CD4-positive, alpha-beta memory T cell (primary cell): ENCODE measurements around the gene TPSG1. TPM values are rescaled to one million over a fixed set of nuclear protein-coding genes. Genes with fewer than 3 reads are reported as not detected.

Experiments used
- CTCF ChIA-PET: fragments of 350-600 bp; sonication (Branson Sonifier 250); formaldehyde crosslinking; loops from one replicate; lab custom pipeline; 2021; ENCODE audit warnings: inconsistent platforms; ENCODE audit not compliant: partially characterized antibody; lab: Charles Lee
- POLR2A ChIA-PET: fragments of 350-600 bp; sonication (Branson Sonifier 250); formaldehyde crosslinking; loops from one replicate; lab custom pipeline; 2021; ENCODE audit not compliant: partially characterized antibody; lab: Charles Lee
- DNase-seq, 5 donors: peaks; one replicate each; pipeline versions ENCODE4 v3.0.0 to v3.0.0-alpha.2; 2020 to 2022; ENCODE audit warnings: mixed read lengths in 1 of 5
- H3K27ac ChIP-seq: one replicate; pipeline ENCODE4 v1.7.0; 2013; ENCODE audit warnings: low read depth, low read length
- H3K27me3 ChIP-seq: 2 replicates; pipeline ENCODE4 v1.7.0; 2013; ENCODE audit warnings: mild to moderate bottlenecking, low read length, moderate library complexity; ENCODE audit not compliant: insufficient read depth
- H3K36me3 ChIP-seq: 2 replicates; pipeline ENCODE4 v1.7.0; 2013; ENCODE audit warnings: mild to moderate bottlenecking, low read length, moderate library complexity; ENCODE audit not compliant: insufficient read depth
- H3K4me1 ChIP-seq: 2 replicates; pipeline ENCODE4 v1.7.0; 2013; ENCODE audit warnings: mild to moderate bottlenecking, low read length, moderate library complexity; ENCODE audit not compliant: insufficient read depth
- H3K4me3 ChIP-seq, 2 donors: one replicate each; pipeline ENCODE4 v1.7.0; 2013; ENCODE audit warnings: low read length in 2 of 2, mild to moderate bottlenecking in 1 of 2
- H3K9me3 ChIP-seq, 2 donors: one replicate each; pipeline ENCODE4 v1.7.0; 2013; ENCODE audit warnings: low read length in 2 of 2, control low read depth in 1 of 2; ENCODE audit not compliant: control insufficient read depth in 1 of 2
- H3K27ac Mint-ChIP-seq, 7 donors: one replicate each; pipeline ENCODE4 v1.8.0; 2020 to 2021; ENCODE audit warnings: mixed read lengths in 7 of 7, mild to moderate bottlenecking in 6 of 7, inconsistent platforms in 3 of 7, moderate library complexity in 3 of 7
- H3K27me3 Mint-ChIP-seq, 2 donors: one replicate each; pipeline ENCODE4 v1.8.0; 2020 to 2021; ENCODE audit warnings: mixed read lengths in 2 of 2
- H3K36me3 Mint-ChIP-seq, 2 donors: one replicate each; pipeline ENCODE4 v1.8.0; 2020 to 2021; ENCODE audit warnings: mixed read lengths in 2 of 2, inconsistent platforms in 1 of 2, mild to moderate bottlenecking in 1 of 2
- H3K4me1 Mint-ChIP-seq, 4 donors: one replicate each; pipeline ENCODE4 v1.8.0; 2020 to 2021; ENCODE audit warnings: mixed read lengths in 4 of 4, mild to moderate bottlenecking in 1 of 4
- H3K4me3 Mint-ChIP-seq, 8 donors: one replicate each; pipeline ENCODE4 v1.8.0; 2020 to 2021; ENCODE audit warnings: mixed read lengths in 8 of 8, mild to moderate bottlenecking in 7 of 8, moderate library complexity in 6 of 8, inconsistent platforms in 3 of 8
- H3K9me3 Mint-ChIP-seq, 8 donors: one replicate each; pipeline ENCODE4 v1.8.0; 2020 to 2021; ENCODE audit warnings: mixed read lengths in 8 of 8, mild to moderate bottlenecking in 5 of 8, inconsistent platforms in 3 of 8, moderate library complexity in 1 of 8
- intact Hi-C: fragments of 100-400 bp; cut with micrococcal nuclease; formaldehyde crosslinking; loops from one replicate; pipeline ENCODE4 v1.15.1; 2023
- polyA plus RNA-seq, 2 donors: library from polyadenylated mRNA; unstranded; fragments of 300-500 nt; fragmentation: Illumina TruSeq; gene quantifications; one replicate each; pipeline ENCODE4 v1.2.3, GENCODE V29; 2021
- total RNA-seq, 2 experiments: library from RNA; stranded (reverse); gene quantifications; one replicate each; pipeline ENCODE4 v1.2.3, GENCODE V29; 2021

Gene TPSG1
- total and polyA plus RNA-seq, 4 experiments from 2014 or later = not detected

DNA sequence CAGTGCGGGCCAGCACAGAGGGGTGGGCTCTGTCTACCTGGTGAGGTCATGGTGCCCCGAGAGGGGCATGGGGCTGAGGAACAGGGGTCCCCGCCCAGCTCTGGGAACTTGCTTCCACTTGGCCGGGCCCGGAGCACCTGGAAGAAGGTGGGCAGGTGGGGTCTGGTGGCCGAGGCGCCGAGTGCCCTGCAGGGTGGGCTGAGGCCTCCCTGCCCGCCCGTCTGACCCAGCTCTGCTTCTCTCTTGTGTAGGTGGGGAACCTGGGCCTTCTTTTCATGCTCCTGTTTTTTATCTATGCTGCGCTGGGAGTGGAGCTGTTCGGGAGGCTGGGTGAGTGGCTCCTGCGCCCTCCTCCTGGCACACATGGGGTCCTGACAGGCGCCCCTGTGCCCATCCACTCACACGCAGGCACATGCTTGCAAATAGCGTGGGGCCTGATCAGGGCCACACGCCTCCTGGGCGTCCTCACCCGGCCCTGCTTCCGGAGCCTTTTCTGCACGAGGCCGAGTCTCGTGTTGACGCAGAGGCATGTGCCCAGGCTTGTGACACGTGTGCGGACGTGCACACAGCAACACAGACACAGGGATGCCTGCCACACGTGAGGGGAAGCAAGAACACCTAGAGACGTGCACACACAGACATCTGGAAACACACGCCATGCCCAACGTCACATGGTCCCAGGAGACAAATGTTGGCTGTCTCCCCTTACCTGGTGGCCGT is 8.2 kb downstream of the TPSG1 start:
- Histone ChIP-seq H3K4me3 (no peak overlapping the region), H3K27me3 (no peaks in the 10 kb centered on the region), H3K4me1 (no peaks in the 10 kb centered on the region), H3K9me3 (no peaks in the 10 kb centered on the region), H3K36me3 (no peaks in the 10 kb centered on the region), H3K27ac (no peak overlapping the region)
- no peaks in the 10 kb centered on the region for H3K36me3 Mint-ChIP-seq
- POLR2A ChIA-PET = no interaction called here
- no peak for DNase-seq
- H3K4me1 Mint-ChIP-seq = no peaks in the 10 kb centered on the region
- intact Hi-C loops = no loop called here
- CTCF ChIA-PET = no interaction called here
- no peak overlapping the region for H3K4me3 Mint-ChIP-seq
- no peak overlapping the region for H3K27ac Mint-ChIP-seq
- no peaks in the 10 kb centered on the region for H3K9me3 Mint-ChIP-seq
- H3K27me3 Mint-ChIP-seq = peaks cover 1 to 3% of the 10 kb centered on the region in 2 donors

- intact Hi-C loops = no loop called here
- Mint-ChIP-seq H3K4me3 (no peak overlapping the region), H3K27me3 (peaks cover 0 to 1% of the 10 kb centered on the region in 2 donors), H3K9me3 (no peaks in the 10 kb centered on the region), H3K36me3 (no peaks in the 10 kb centered on the region), H3K4me1 (no peaks in the 10 kb centered on the region), H3K27ac (no peak overlapping the region)
- CTCF ChIA-PET = no interaction called here
- no peak for DNase-seq
- Histone ChIP-seq H3K4me3 (no peak overlapping the region), H3K27ac (no peak overlapping the region), H3K4me1 (no peaks in the 10 kb centered on the region), H3K9me3 (no peaks in the 10 kb centered on the region), H3K36me3 (no peaks in the 10 kb centered on the region), H3K27me3 (no peaks in the 10 kb centered on the region)
- POLR2A ChIA-PET = no interaction called here
These were observed 8.8 kb downstream of the TPSG1 start for GRCh38 chr16:1216296-1216619.

DNA sequence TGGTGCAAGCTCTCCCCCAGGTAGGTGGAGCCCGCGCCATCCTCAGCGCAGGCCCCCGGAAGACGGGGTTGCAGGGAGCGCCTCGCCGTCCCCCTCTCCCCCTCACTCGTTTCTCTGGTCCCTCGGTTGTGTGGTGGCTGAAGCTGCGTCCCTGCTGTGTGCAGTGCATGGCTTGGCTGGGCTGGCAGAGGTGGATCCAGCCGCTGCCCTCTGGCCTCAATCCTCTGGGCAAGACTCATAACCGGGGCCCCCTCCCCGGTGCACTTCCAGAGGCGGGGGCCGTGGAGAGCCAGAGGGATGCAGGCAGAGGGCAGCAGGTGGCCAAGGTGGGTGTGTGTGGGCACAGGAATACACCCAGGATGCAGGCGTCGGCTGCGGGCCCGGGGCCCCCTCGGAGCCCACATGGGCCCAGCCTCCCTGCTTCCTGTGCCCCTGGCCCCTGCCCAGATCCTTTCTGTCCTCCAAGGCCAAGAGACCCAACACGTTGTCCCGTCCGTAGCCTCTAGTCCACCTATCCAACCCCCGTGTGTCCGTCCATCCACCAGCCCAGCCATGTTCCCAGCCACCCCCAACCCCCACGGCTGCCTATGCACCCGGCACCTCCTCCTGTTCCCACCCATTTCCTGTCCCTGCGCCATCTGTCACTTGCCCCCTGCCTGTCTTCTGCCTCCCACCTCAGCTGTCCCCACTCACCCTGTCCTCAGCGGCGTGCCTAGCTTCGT is 9.3 kb downstream of the TPSG1 start:
- Histone ChIP-seq H3K4me3 (no peak overlapping the region), H3K27ac (no peak overlapping the region), H3K4me1 (no peaks in the 10 kb centered on the region), H3K27me3 (no peaks in the 10 kb centered on the region), H3K9me3 (no peaks in the 10 kb centered on the region), H3K36me3 (no peaks in the 10 kb centered on the region)
- H3K9me3 Mint-ChIP-seq = no peaks in the 10 kb centered on the region
- no peaks in the 10 kb centered on the region for H3K36me3 Mint-ChIP-seq
- CTCF ChIA-PET = no interaction called here
- POLR2A ChIA-PET = no interaction called here
- H3K27ac Mint-ChIP-seq = no peak overlapping the region
- no peaks in the 10 kb centered on the region for H3K4me1 Mint-ChIP-seq
- no peak for DNase-seq
- intact Hi-C loops = no loop called here
- peaks cover 0 to 1% of the 10 kb centered on the region in 2 donors for H3K27me3 Mint-ChIP-seq
- H3K4me3 Mint-ChIP-seq = no peak overlapping the region

DNA sequence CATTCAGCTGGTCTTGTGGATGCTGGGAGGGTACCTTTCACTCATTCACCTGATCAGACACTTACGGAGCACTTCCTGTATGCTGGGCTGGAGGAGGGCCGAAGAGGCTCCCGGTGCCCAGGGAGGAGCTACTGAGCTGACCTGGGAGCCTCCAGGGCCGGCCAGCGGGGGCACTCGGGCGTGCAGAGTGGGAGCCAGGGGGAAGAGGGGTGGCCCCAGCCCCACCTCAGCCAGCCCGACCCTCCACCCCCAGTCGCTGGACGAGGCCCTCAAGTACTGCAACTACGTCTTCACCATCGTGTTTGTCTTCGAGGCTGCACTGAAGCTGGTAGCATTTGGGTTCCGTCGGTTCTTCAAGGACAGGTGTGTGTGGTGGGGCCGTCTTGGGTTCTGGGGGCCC is 10.3 kb downstream of the TPSG1 start:
- DNase-seq = no peak
- intact Hi-C loops = no loop called here

DNA sequence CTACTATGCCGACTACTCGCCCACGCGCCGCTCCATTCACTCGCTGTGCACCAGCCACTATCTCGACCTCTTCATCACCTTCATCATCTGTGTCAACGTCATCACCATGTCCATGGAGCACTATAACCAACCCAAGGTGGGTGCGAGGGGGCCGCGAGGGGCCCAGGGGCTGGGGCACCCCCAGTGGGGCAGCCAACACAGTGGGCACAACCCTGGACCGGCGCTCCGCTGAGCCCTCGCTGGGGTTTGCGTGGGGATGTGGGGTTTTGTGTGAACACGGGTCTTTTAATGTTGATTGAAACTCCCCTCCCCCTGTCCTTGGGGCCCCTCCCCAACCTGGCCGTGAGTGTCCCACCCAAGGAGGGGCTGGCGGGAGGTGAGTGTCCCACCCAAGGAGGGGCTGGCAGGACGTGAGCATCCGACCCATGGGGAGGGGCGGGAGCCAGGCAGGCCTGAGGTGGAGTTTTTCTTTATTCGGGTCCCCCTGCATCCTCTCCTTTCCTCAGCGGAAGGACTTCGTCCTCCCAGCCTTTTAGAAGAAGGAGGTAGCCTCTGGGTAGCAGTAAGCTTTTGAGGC is 11.2 kb downstream of the TPSG1 start:
- Histone ChIP-seq H3K4me1 (no peaks in the 10 kb centered on the region), H3K4me3 (no peak overlapping the region), H3K27ac (no peak overlapping the region), H3K9me3 (no peaks in the 10 kb centered on the region), H3K36me3 (no peaks in the 10 kb centered on the region), H3K27me3 (no peaks in the 10 kb centered on the region)
- DNase-seq = no peak
- ChIA-PET POLR2A (no interaction called here), CTCF (no interaction called here)
- Mint-ChIP-seq H3K27ac (no peak overlapping the region), H3K36me3 (no peaks in the 10 kb centered on the region), H3K4me1 (no peaks in the 10 kb centered on the region), H3K9me3 (no peaks in the 10 kb centered on the region), H3K27me3 (peaks cover 0 to 1% of the 10 kb centered on the region in 2 donors), H3K4me3 (peak overlapping the region in 1 of 8 donors; percentile 52)
- intact Hi-C loops = no loop called here

More for the DNA sequence above, 10.3 kb downstream of the TPSG1 start:
- Histone ChIP-seq H3K4me3 (no peak overlapping the region), H3K9me3 (no peaks in the 10 kb centered on the region), H3K27me3 (no peaks in the 10 kb centered on the region), H3K27ac (no peak overlapping the region), H3K36me3 (no peaks in the 10 kb centered on the region), H3K4me1 (no peaks in the 10 kb centered on the region)
- Mint-ChIP-seq H3K27ac (no peak overlapping the region), H3K4me3 (no peak overlapping the region), H3K36me3 (no peaks in the 10 kb centered on the region), H3K27me3 (peaks cover 0 to 1% of the 10 kb centered on the region in 2 donors), H3K9me3 (no peaks in the 10 kb centered on the region), H3K4me1 (no peaks in the 10 kb centered on the region)
- ChIA-PET POLR2A (no interaction called here), CTCF (no interaction called here)

DNA sequence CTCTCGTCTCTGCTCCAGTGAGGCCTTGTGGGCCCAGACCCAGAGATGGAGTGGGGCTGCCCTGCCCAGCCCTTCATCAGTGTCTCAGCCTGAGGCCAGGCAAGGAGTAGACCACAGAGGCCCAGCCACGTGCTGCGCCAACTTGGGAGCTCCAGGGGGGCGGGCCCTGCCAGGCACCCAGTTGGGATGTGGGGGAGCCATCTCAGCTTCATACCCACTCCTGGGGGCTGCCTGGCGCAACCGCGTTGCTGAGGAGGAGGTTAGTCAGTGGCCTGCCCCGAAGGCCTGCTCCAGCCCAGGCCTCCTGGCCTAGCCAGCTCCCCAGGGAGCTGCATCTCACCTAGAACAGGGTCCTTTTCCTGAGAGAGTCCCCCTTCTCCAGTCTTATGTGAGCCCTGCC is 11.8 kb downstream of the TPSG1 start:
- Histone ChIP-seq H3K36me3 (no peaks in the 10 kb centered on the region), H3K27me3 (no peaks in the 10 kb centered on the region), H3K27ac (no peak overlapping the region), H3K4me1 (no peaks in the 10 kb centered on the region), H3K4me3 (no peak overlapping the region), H3K9me3 (no peaks in the 10 kb centered on the region)
- Mint-ChIP-seq H3K27me3 (peaks cover under 1 to 1% of the 10 kb centered on the region in 2 donors), H3K9me3 (no peaks in the 10 kb centered on the region), H3K4me1 (peaks cover 0 to 2% (median 0%) of the 10 kb centered on the region in 4 donors), H3K27ac (no peak overlapping the region), H3K4me3 (no peak overlapping the region), H3K36me3 (no peaks in the 10 kb centered on the region)
- intact Hi-C loops = no loop called here
- no peak for DNase-seq
- CTCF ChIA-PET = no interaction called here
- POLR2A ChIA-PET = no interaction called here

- no peak for DNase-seq
- Histone ChIP-seq H3K36me3 (no peaks in the 10 kb centered on the region), H3K9me3 (no peaks in the 10 kb centered on the region), H3K4me1 (no peaks in the 10 kb centered on the region), H3K27ac (no peak overlapping the region), H3K27me3 (no peaks in the 10 kb centered on the region), H3K4me3 (no peak overlapping the region)
- intact Hi-C loops = no loop called here
- ChIA-PET POLR2A (no interaction called here), CTCF (no interaction called here)
- Mint-ChIP-seq H3K4me3 (no peak overlapping the region), H3K27ac (no peak overlapping the region), H3K27me3 (peaks cover 0 to 2% of the 10 kb centered on the region in 2 donors), H3K9me3 (no peaks in the 10 kb centered on the region), H3K36me3 (no peaks in the 10 kb centered on the region), H3K4me1 (peaks cover 0 to 4% (median 0%) of the 10 kb centered on the region in 4 donors)
These were observed 12.4 kb downstream of the TPSG1 start for GRCh38 chr16:1212616-1213194.
